DND-41 (cell line): ENCODE results near the gene ISCA1.
"Not testable (repeated sequence)": the region's sequence is repeated elsewhere in the genome, so short reads cannot be mapped to it uniquely, and the experiment has no call there.

Experiments
- ATAC-seq: fragments of 200-7000 bp; cut with Tn5 transposase; 3 replicates; pipeline ENCODE4 v1.9.1; 2021; ENCODE audit warnings: low read depth; ENCODE audit not compliant: insufficient read depth
- DNase-seq: peaks from one replicate; pipeline ENCODE4 v3.0.0-alpha.2; 2020
- H2AFZ ChIP-seq: 2 replicates; pipeline ENCODE4 v1.6.0; 2012; ENCODE audit warnings: low read depth, low read length
- H3K27ac ChIP-seq: 2 replicates; pipeline ENCODE4 v1.5.1; 2012; ENCODE audit warnings: low read length, inconsistent platforms
- H3K27me3 ChIP-seq: fragments of 200-600 bp; sonication (generic); 2 replicates; pipeline ENCODE4 v1.6.0; 2012; ENCODE audit warnings: low read length, mild to moderate bottlenecking, inconsistent platforms; ENCODE audit not compliant: insufficient read depth, poor library complexity
- H3K36me3 ChIP-seq: 2 replicates; pipeline ENCODE4 v1.5.1; 2012; ENCODE audit warnings: low read length, inconsistent platforms; ENCODE audit not compliant: insufficient read depth
- H3K4me1 ChIP-seq: 2 replicates; pipeline ENCODE4 v1.5.1; 2012; ENCODE audit warnings: mild to moderate bottlenecking, low read length; ENCODE audit not compliant: insufficient read depth
- H3K4me2 ChIP-seq: 2 replicates; pipeline ENCODE4 v1.6.0; 2012; ENCODE audit warnings: mild to moderate bottlenecking, moderate library complexity, low read length, inconsistent platforms; ENCODE audit not compliant: insufficient read depth
- H3K4me3 ChIP-seq, 2 experiments: fragments of 200-600 bp in 1 of 2; shearing (Covaris generic) in 1 of 2; 2 replicates each; pipeline ENCODE4 v1.5.1; 2012 to 2016; ENCODE audit warnings: inconsistent platforms in 2 of 2, low read length in 2 of 2, mild to moderate bottlenecking in 2 of 2, low read depth in 1 of 2, moderate library complexity in 1 of 2
- H3K79me2 ChIP-seq: 2 replicates; pipeline ENCODE4 v1.6.0; 2012; ENCODE audit warnings: low read length, inconsistent platforms; ENCODE audit not compliant: insufficient read depth
- H3K9ac ChIP-seq: 2 replicates; pipeline ENCODE4 v1.6.0; 2012; ENCODE audit warnings: low read depth, mild to moderate bottlenecking, inconsistent platforms, low read length, moderate library complexity
- H3K9me3 ChIP-seq: 2 replicates; pipeline ENCODE4 v1.5.1; 2012; ENCODE audit warnings: low read length, moderate library complexity, mild to moderate bottlenecking, inconsistent platforms; ENCODE audit not compliant: insufficient read depth, severe bottlenecking
- H4K20me1 ChIP-seq: 2 replicates; pipeline ENCODE4 v1.6.0; 2012; ENCODE audit warnings: low read length; ENCODE audit not compliant: insufficient read depth
- EZH2 ChIP-seq: IDR thresholded peaks from 3 replicates; pipeline ENCODE4 v1.6.1; 2012; ENCODE audit warnings: borderline replicate concordance, low read depth, mild to moderate bottlenecking, moderate library complexity, low read length, inconsistent platforms; ENCODE audit not compliant: severe bottlenecking
- TF ChIP-seq, protein P1 (sequence below): IDR thresholded peaks from 2 replicates; pipeline ENCODE4 v1.5.1; 2012; ENCODE audit warnings: borderline replicate concordance, low read length, moderate library complexity, mild to moderate bottlenecking; ENCODE audit not compliant: poor library complexity, severe bottlenecking; ENCODE audit errors: extremely low read depth

The ISCA1 gene

DNA sequence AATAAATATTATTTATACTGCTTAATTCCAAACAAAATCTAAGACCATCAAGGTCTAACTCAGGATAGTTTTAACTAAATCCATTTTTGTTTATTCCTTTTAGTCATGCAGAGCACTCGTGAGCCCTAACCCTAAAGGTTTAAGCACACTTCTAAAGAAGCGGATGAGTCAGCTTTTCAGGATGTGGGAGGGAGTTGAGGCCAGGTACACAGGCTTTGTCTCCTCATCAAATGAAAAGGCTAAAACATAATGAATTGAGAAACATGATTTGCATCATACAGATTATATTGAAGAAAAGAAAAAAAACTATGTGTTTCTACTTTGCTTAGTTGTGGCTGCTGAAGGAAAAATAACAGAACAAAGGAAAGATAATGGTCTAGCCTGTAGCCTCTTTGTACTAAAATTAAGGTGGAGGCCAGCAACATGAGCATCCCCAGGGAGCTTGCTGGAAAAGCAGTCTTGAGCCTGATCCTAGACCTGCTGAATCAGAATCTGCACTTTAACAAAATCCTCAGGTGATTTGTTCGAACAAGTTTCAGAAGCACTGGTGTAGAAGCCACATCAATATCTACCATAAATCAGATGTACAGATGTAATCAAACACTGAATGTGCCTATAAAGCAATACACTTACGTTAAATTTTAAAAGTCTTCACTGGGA, 21.1 kb upstream of the ISCA1 start:
- DNase-seq (no peak), ATAC-seq (peak; percentile 31; the same call in 1 of the 3 replicates)
- TF ChIP-seq EZH2 = no peak
- TF ChIP-seq, protein P1, sequence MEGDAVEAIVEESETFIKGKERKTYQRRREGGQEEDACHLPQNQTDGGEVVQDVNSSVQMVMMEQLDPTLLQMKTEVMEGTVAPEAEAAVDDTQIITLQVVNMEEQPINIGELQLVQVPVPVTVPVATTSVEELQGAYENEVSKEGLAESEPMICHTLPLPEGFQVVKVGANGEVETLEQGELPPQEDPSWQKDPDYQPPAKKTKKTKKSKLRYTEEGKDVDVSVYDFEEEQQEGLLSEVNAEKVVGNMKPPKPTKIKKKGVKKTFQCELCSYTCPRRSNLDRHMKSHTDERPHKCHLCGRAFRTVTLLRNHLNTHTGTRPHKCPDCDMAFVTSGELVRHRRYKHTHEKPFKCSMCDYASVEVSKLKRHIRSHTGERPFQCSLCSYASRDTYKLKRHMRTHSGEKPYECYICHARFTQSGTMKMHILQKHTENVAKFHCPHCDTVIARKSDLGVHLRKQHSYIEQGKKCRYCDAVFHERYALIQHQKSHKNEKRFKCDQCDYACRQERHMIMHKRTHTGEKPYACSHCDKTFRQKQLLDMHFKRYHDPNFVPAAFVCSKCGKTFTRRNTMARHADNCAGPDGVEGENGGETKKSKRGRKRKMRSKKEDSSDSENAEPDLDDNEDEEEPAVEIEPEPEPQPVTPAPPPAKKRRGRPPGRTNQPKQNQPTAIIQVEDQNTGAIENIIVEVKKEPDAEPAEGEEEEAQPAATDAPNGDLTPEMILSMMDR = no peak
- no peaks in the 10 kb centered on the region for H3K4me1 ChIP-seq
- H3K4me3 ChIP-seq = no peak overlapping the region
- peaks cover 82% of the 10 kb centered on the region for H3K36me3 ChIP-seq
- H3K79me2 ChIP-seq = no peaks in the 10 kb centered on the region
- no peaks in the 10 kb centered on the region for H3K27me3 ChIP-seq
- H4K20me1 ChIP-seq = no peaks in the 10 kb centered on the region
- H3K4me2 ChIP-seq = no peak overlapping the region
- no peak overlapping the region for H3K27ac ChIP-seq
- H3K9ac ChIP-seq = no peak overlapping the region
- no peak overlapping the region for H2AFZ ChIP-seq
- no peaks in the 10 kb centered on the region for H3K9me3 ChIP-seq

DNA sequence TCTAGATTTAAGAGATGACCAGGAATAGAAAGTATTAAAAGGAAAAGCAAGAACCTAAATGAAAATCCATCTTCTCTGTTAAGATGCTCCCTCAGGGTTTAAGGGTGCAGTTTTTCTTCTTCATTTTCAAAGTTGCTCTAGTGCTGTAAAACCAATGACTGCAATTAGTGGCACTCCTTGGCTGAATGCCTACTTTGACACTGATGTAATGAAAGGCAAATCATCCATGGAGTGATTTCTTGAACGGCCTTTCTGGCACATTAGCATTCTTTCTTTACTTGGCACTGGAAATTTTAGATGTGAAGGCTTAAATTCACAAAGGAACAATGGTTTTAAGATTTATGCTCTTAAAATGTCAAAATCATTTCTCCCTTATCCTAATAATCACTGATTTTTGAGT, 19.3 kb upstream of the ISCA1 start:
- H2AFZ ChIP-seq = no peak overlapping the region
- H3K4me3 ChIP-seq = no peak overlapping the region
- H3K36me3 ChIP-seq = peaks cover 79% of the 10 kb centered on the region
- H3K4me2 ChIP-seq = no peak overlapping the region
- H3K27ac ChIP-seq = no peak overlapping the region
- no peak for DNase-seq
- no peak for ATAC-seq
- no peak for TF ChIP-seq EZH2
- TF ChIP-seq, protein P1 = no peak
- no peaks in the 10 kb centered on the region for H3K9me3 ChIP-seq
- H3K79me2 ChIP-seq = no peaks in the 10 kb centered on the region
- no peak overlapping the region for H3K9ac ChIP-seq
- no peaks in the 10 kb centered on the region for H3K27me3 ChIP-seq
- no peaks in the 10 kb centered on the region for H3K4me1 ChIP-seq
- no peaks in the 10 kb centered on the region for H4K20me1 ChIP-seq

DNA sequence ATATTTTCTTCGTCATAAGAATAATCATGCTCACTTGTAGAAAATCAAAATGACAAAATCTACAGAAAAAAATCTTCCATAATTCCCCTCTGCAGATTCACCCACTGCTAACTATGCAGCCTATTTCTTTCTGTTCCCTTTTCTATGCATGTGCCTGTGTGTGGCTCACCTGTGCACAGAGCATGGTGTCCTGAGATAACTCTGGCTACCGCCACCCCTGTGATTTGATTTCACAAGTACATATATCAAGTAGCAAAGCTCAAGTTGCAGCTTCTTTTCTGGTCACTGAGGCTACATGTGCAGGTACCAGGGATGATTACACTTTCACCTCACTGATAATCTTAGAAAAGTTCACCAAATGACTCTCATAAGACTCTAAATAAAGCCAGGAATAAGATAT, 18.4 kb upstream of the ISCA1 start:
- no peaks in the 10 kb centered on the region for H3K79me2 ChIP-seq
- no peak overlapping the region for H3K4me2 ChIP-seq
- no peaks in the 10 kb centered on the region for H3K4me1 ChIP-seq
- H3K9ac ChIP-seq = no peak overlapping the region
- DNase-seq (no peak), ATAC-seq (no peak)
- H4K20me1 ChIP-seq = no peaks in the 10 kb centered on the region
- H2AFZ ChIP-seq = no peak overlapping the region
- H3K36me3 ChIP-seq = peaks cover 76% of the 10 kb centered on the region
- H3K4me3 ChIP-seq = no peak overlapping the region
- no peak for TF ChIP-seq EZH2
- TF ChIP-seq, protein P1 = no peak
- no peaks in the 10 kb centered on the region for H3K27me3 ChIP-seq
- no peaks in the 10 kb centered on the region for H3K9me3 ChIP-seq
- no peak overlapping the region for H3K27ac ChIP-seq

DNA sequence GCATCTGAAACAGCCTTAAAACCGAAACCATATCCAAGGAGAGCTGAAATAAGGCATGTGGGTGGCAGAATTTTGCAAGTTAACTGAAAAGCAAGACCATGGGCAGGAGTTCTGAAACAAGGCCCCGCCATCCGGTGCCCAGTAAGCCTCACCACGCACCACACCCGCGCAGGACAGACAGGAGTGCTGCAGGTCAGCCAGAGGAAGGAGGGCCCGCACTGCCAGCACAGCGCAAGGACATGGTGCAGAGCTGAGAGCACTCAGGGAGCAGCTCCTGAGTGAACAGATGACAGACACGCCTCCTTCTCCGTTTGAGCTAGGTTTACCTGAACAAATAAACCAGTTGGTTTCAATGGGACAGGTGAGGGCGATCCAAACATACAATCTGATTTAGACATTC, 16.5 kb upstream of the ISCA1 start:
- Histone ChIP-seq H3K36me3 (peaks cover 63% of the 10 kb centered on the region), H3K4me1 (no peaks in the 10 kb centered on the region), H3K4me2 (no peak overlapping the region), H3K4me3 (no peak overlapping the region), H4K20me1 (no peaks in the 10 kb centered on the region), H3K79me2 (no peaks in the 10 kb centered on the region), H3K9me3 (no peaks in the 10 kb centered on the region), H3K9ac (no peak overlapping the region), H3K27me3 (no peaks in the 10 kb centered on the region), H2AFZ (no peak overlapping the region), H3K27ac (no peak overlapping the region)
- ATAC-seq (no peak), DNase-seq (no peak)
- TF ChIP-seq EZH2 = no peak
- TF ChIP-seq, protein P1 = no peak

DNA sequence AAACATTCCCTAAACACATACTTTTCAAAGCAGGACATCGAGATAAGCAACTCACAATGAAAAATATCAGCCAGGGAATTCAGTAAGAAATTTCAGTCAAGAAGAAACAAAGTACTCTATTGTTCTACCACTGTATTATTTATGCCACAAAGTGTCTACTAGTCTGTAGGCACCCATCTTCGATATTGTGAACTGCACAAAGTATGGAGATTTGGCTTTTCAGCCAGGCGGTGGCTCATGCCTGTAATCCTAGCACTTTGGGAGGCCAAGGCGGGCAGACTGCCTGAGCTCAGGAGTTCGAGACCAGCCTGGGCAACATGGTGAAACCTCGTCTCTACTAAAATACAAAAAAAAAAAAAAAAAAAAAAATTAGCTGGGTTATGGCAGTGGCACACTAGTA, 8.0 kb upstream of the ISCA1 start:
- not testable (repeated sequence) for H3K27me3 ChIP-seq, DNase-seq, ATAC-seq, H3K4me2 ChIP-seq, H4K20me1 ChIP-seq, H3K4me1 ChIP-seq, H3K27ac ChIP-seq, H3K4me3 ChIP-seq, H2AFZ ChIP-seq, H3K36me3 ChIP-seq, H3K9me3 ChIP-seq, H3K9ac ChIP-seq, H3K79me2 ChIP-seq
